Activated T-helper 2 cell treated with anti-CD3 and anti-CD28 coated beads, Interferon-gamma antibody, Interleukin-2, Interleukin-4, amounts not matched to agents 10 μg/mL and 5 μg/mL and 100 μg/mL, durations not matched to agents 14 hours and 24 hours and 36 hours (primary cell): ENCODE results near the gene EXOSC2. TPM values are rescaled to one million over a fixed set of nuclear protein-coding genes. Genes with fewer than 3 reads are reported as not detected.
A peak's percentile ranks its signal among the peaks of the same experiment; 100 is the strongest.

Source experiments
- DNase-seq: peaks from one replicate; pipeline ENCODE4 v3.0.0; 2021; ENCODE audit warnings: low spot score
- H3K27ac Mint-ChIP-seq: one replicate; pipeline ENCODE4 v1.8.0; 2021; ENCODE audit warnings: mixed read lengths
- H3K27me3 Mint-ChIP-seq: one replicate; pipeline ENCODE4 v1.8.0; 2021; ENCODE audit warnings: low read depth, mixed read lengths
- H3K36me3 Mint-ChIP-seq: one replicate; pipeline ENCODE4 v1.8.0; 2021; ENCODE audit warnings: low read depth, mixed read lengths
- H3K4me1 Mint-ChIP-seq: one replicate; pipeline ENCODE4 v1.8.0; 2021; ENCODE audit warnings: low read depth, mixed read lengths
- H3K4me3 Mint-ChIP-seq: one replicate; pipeline ENCODE4 v1.8.0; 2021; ENCODE audit warnings: low read depth, mild to moderate bottlenecking, moderate library complexity, mixed read lengths
- H3K9me3 Mint-ChIP-seq: one replicate; pipeline ENCODE4 v1.8.0; 2021; ENCODE audit warnings: mixed read lengths
- intact Hi-C: fragments of 100-400 bp; cut with micrococcal nuclease; formaldehyde crosslinking; loops from one replicate; pipeline ENCODE4 v1.15.1; 2023
- total RNA-seq: library from RNA; stranded (reverse); gene quantifications from 2 replicates; pipeline ENCODE4 v1.2.3, GENCODE V29; 2022

EXOSC2 gene
- total RNA-seq, 1 donor from 2014 or later: 93.0 TPM

- Mint-ChIP-seq H3K9me3 (no peaks in the 10 kb centered on the region), H3K4me3 (no peak overlapping the region), H3K27me3 (peaks cover 7% of the 10 kb centered on the region), H3K36me3 (peaks cover 8% of the 10 kb centered on the region), H3K4me1 (peaks cover 30% of the 10 kb centered on the region), H3K27ac (no peak overlapping the region)
- intact Hi-C loops: loop anchor here (10.0 kb wide), 1 partner anchor 105 kb away; no protein-coding TSS in a partner anchor
- no peak for DNase-seq
Observed at GRCh38 chr9:130689937-130690700, 3.5 kb upstream of the EXOSC2 start.

- Mint-ChIP-seq H3K4me3 (peak overlapping the region; percentile 96), H3K9me3 (no peaks in the 10 kb centered on the region), H3K36me3 (peaks cover 30% of the 10 kb centered on the region), H3K4me1 (peaks cover 46% of the 10 kb centered on the region), H3K27me3 (peaks cover 7% of the 10 kb centered on the region), H3K27ac (peak overlapping the region; percentile 12)
- intact Hi-C loops: no loop called here
- no peak for DNase-seq
Observed at GRCh38 chr9:130692321-130692720, 1.3 kb upstream of the EXOSC2 start.

GRCh38 chr9:130693101-130693425, 517 bp upstream of the EXOSC2 start:
- H3K27ac Mint-ChIP-seq: peak overlapping the region; percentile 88
- peaks cover 4% of the 10 kb centered on the region for H3K27me3 Mint-ChIP-seq
- H3K4me1 Mint-ChIP-seq: peaks cover 44% of the 10 kb centered on the region
- H3K4me3 Mint-ChIP-seq: peak overlapping the region; percentile 96
- intact Hi-C loops: loop anchor here (1.0 kb wide), 1 partner anchor 19 kb away; no protein-coding TSS in a partner anchor
- H3K9me3 Mint-ChIP-seq: no peaks in the 10 kb centered on the region
- no peak for DNase-seq
- H3K36me3 Mint-ChIP-seq: peaks cover 35% of the 10 kb centered on the region

DNA sequence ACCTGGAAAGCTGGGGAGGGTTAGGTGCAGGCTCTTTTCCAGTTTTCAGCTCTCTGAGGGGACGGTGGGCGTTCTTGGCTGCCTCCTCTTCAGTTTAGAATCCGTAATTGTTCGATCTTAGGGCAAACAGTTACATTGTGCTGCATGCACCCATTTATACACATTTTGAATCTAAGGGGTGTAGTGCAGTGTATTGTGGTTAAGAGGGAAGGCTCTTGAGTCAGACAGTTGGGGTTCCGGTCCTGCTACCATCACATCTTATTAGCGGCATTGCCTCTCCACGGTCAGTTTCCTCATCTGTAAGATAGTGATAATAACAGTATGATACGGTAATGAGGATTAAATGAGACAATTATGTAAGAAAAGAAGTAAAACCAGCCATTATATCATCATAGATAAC, 625 bp downstream of the EXOSC2 start:
- peaks cover 4% of the 10 kb centered on the region for H3K27me3 Mint-ChIP-seq
- H3K4me3 Mint-ChIP-seq: peak overlapping the region; percentile 96
- H3K9me3 Mint-ChIP-seq: no peaks in the 10 kb centered on the region
- peaks cover 46% of the 10 kb centered on the region for H3K36me3 Mint-ChIP-seq
- H3K27ac Mint-ChIP-seq: peak overlapping the region; percentile 88
- intact Hi-C loops: no loop called here
- DNase-seq: no peak
- H3K4me1 Mint-ChIP-seq: peaks cover 46% of the 10 kb centered on the region

- DNase-seq: no peak
- H3K9me3 Mint-ChIP-seq: no peaks in the 10 kb centered on the region
- intact Hi-C loops: no loop called here
- H3K4me3 Mint-ChIP-seq: peak overlapping the region; percentile 17
- no peaks in the 10 kb centered on the region for H3K27me3 Mint-ChIP-seq
- H3K36me3 Mint-ChIP-seq: peaks cover 58% of the 10 kb centered on the region
- H3K27ac Mint-ChIP-seq: no peak overlapping the region
- H3K4me1 Mint-ChIP-seq: peaks cover 38% of the 10 kb centered on the region
Observed at GRCh38 chr9:130696139-130696650, 2.6 kb downstream of the EXOSC2 start.

DNA sequence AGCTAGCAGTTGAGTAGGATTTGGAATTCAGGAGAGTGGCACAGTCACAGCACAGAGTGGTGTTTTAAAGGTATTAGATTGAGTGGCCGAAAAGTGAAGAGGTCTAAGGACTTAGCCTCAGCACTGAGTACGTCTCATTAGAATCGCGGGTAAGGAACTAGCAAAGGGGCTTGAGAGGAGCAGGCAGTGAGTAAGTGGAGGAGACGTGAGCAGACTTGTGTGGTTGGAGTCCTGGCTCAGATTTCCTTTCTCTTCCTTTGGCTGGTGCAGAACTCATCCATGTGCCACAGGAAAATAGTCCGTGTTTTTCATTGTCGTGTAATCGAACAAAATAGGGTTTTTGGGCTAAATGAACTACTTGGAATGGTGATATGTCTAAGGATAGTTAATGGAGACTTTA, 3.4 kb downstream of the EXOSC2 start:
- no peak for DNase-seq
- Mint-ChIP-seq H3K4me3 (no peak overlapping the region), H3K27ac (no peak overlapping the region), H3K9me3 (no peaks in the 10 kb centered on the region), H3K4me1 (peaks cover 38% of the 10 kb centered on the region), H3K36me3 (peaks cover 66% of the 10 kb centered on the region), H3K27me3 (no peaks in the 10 kb centered on the region)
- intact Hi-C loops: no loop called here

GRCh38 chr9:130698514-130698913, 4.9 kb downstream of the EXOSC2 start:
- peak overlapping the region; percentile 4 for H3K27ac Mint-ChIP-seq
- H3K9me3 Mint-ChIP-seq: no peaks in the 10 kb centered on the region
- peaks cover 28% of the 10 kb centered on the region for H3K4me1 Mint-ChIP-seq
- no peak for DNase-seq
- no peaks in the 10 kb centered on the region for H3K27me3 Mint-ChIP-seq
- peaks cover 80% of the 10 kb centered on the region for H3K36me3 Mint-ChIP-seq
- no peak overlapping the region for H3K4me3 Mint-ChIP-seq
- intact Hi-C loops: no loop called here

GRCh38 chr9:130699047-130699446, 5.5 kb downstream of the EXOSC2 start:
- H3K27ac Mint-ChIP-seq: peak overlapping the region; percentile 4
- peaks cover 28% of the 10 kb centered on the region for H3K4me1 Mint-ChIP-seq
- no peak for DNase-seq
- peaks cover 85% of the 10 kb centered on the region for H3K36me3 Mint-ChIP-seq
- H3K4me3 Mint-ChIP-seq: no peak overlapping the region
- intact Hi-C loops: no loop called here
- H3K9me3 Mint-ChIP-seq: no peaks in the 10 kb centered on the region
- H3K27me3 Mint-ChIP-seq: no peaks in the 10 kb centered on the region

GRCh38 chr9:130701059-130702022, 7.8 kb downstream of the EXOSC2 start:
- Mint-ChIP-seq H3K9me3 (no peaks in the 10 kb centered on the region), H3K4me3 (no peak overlapping the region), H3K36me3 (peaks cover 75% of the 10 kb centered on the region), H3K4me1 (peaks cover 16% of the 10 kb centered on the region), H3K27me3 (no peaks in the 10 kb centered on the region), H3K27ac (no peak overlapping the region)
- intact Hi-C loops: no loop called here
- peak; percentile 49 for DNase-seq

- no peak overlapping the region for H3K27ac Mint-ChIP-seq
- H3K36me3 Mint-ChIP-seq: peaks cover 62% of the 10 kb centered on the region
- no peak for DNase-seq
- peaks cover 8% of the 10 kb centered on the region for H3K4me1 Mint-ChIP-seq
- intact Hi-C loops: no loop called here
- no peaks in the 10 kb centered on the region for H3K9me3 Mint-ChIP-seq
- no peak overlapping the region for H3K4me3 Mint-ChIP-seq
- H3K27me3 Mint-ChIP-seq: no peaks in the 10 kb centered on the region
Observed at GRCh38 chr9:130703501-130703900, 9.9 kb downstream of the EXOSC2 start.

DNA sequence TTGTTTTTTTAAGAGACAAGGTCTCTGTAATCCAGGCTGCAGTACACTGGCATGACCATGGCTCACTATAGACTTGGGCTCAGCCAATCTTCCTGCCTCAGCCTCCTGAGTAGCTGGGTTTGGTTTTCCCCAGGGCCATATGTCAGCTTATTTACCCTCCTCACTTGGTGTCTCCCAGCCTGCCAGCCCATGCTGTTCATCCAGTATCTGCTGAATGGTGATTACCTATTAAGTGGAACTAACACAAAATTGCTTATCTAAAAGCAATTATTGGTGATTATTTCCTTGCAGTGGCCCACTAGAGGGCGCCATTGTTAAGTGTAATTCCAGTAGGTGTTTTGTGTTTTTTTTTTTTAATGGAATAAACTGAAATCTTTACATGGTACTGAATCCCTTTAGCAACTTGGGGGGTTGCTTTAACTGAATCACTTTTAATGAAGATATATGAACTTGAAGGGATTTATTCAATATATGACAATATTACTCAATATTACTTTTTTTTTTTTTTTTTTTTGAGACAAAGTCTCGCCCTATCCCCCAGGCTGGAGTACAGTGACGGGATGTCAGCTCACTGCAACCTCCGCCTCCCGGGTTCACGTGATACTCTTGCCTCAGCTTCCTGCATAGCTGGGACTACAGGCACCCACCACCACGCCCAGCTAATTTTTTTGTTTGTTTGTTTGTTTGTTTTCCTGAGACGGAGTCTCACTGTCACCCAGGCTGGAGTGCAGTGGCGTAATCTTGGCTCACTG, 13.8 kb downstream of the EXOSC2 start:
- no peak overlapping the region for H3K4me3 Mint-ChIP-seq
- H3K27ac Mint-ChIP-seq: no peak overlapping the region
- no peaks in the 10 kb centered on the region for H3K9me3 Mint-ChIP-seq
- peaks cover 31% of the 10 kb centered on the region for H3K36me3 Mint-ChIP-seq
- intact Hi-C loops: no loop called here
- peaks cover 4% of the 10 kb centered on the region for H3K4me1 Mint-ChIP-seq
- no peaks in the 10 kb centered on the region for H3K27me3 Mint-ChIP-seq
- DNase-seq: peak; percentile 34

GRCh38 chr9:130710822-130711352, 17.3 kb downstream of the EXOSC2 start:
- Mint-ChIP-seq H3K27ac (no peak overlapping the region), H3K9me3 (no peaks in the 10 kb centered on the region), H3K4me1 (peaks cover 29% of the 10 kb centered on the region), H3K36me3 (peaks cover 6% of the 10 kb centered on the region), H3K4me3 (no peak overlapping the region), H3K27me3 (no peaks in the 10 kb centered on the region)
- no peak for DNase-seq
- intact Hi-C loops: loop anchor here (5.0 to 10.0 kb wide), 2 partner anchors 124 to 151 kb away; partner anchors contain the start of gene ABL1
